Karpas-422 (cell line): Measurements from ENCODE around the gene KRTCAP2. TPM values are rescaled to one million over a fixed set of nuclear protein-coding genes. Genes with fewer than 3 reads are reported as not detected.
"Not testable (repeated sequence)": the region's sequence is repeated elsewhere in the genome, so short reads cannot be mapped to it uniquely, and the experiment has no call there.

Experiments used
- DNase-seq: peaks from one replicate; pipeline ENCODE4 v3.0.0-alpha.2; 2015
- H2AFZ ChIP-seq: fragments of 200-600 bp; sonication (generic); 2 replicates; pipeline ENCODE4 v1.6.1; 2014; ENCODE audit warnings: antibody characterized with exemption, low read length, mixed read lengths
- H3K27ac ChIP-seq: fragments of 200-600 bp; sonication (generic); 2 replicates; pipeline ENCODE4 v1.5.1; 2014; ENCODE audit warnings: mild to moderate bottlenecking, low read length, moderate library complexity
- H3K27me3 ChIP-seq: fragments of 200-600 bp; sonication (generic); 2 replicates; pipeline ENCODE4 v1.6.1; 2014; ENCODE audit warnings: low read length, mixed read lengths
- H3K36me3 ChIP-seq: fragments of 200-600 bp; sonication (generic); 2 replicates; pipeline ENCODE4 v1.6.1; 2014; ENCODE audit warnings: low read length, mixed read lengths; ENCODE audit not compliant: insufficient read depth
- H3K4me1 ChIP-seq: fragments of 200-600 bp; sonication (generic); 2 replicates; pipeline ENCODE4 v1.6.1; 2014; ENCODE audit warnings: mild to moderate bottlenecking, low read length, mixed read lengths
- H3K4me2 ChIP-seq: fragments of 200-600 bp; sonication (generic); 2 replicates; pipeline ENCODE4 v1.6.1; 2014; ENCODE audit warnings: low read length, low read depth, mild to moderate bottlenecking; ENCODE audit not compliant: poor library complexity, severe bottlenecking
- H3K4me3 ChIP-seq: fragments of 200-600 bp; sonication (generic); 2 replicates; pipeline ENCODE4 v1.5.1; 2014; ENCODE audit warnings: mild to moderate bottlenecking, antibody characterized with exemption, low read length, mixed read lengths
- H3K79me2 ChIP-seq: fragments of 200-600 bp; sonication (generic); 2 replicates; pipeline ENCODE4 v1.6.1; 2014; ENCODE audit warnings: mild to moderate bottlenecking, low read length, mixed read lengths
- H3K9ac ChIP-seq: fragments of 200-600 bp; sonication (generic); 2 replicates; pipeline ENCODE4 v1.6.0; 2014; ENCODE audit warnings: low read length
- H3K9me2 ChIP-seq: fragments of 200-600 bp; sonication (generic), shearing (Covaris generic); replicated peaks from 2 replicates; pipeline ENCODE4 v1.6.0; 2014; ENCODE audit warnings: mild to moderate bottlenecking, low read length, moderate library complexity; ENCODE audit not compliant: insufficient read depth
- H3K9me3 ChIP-seq: fragments of 300-700, 200-600 bp; sonication (generic); 2 replicates; pipeline ENCODE4 v1.6.1; 2014; ENCODE audit warnings: low read length, mixed read lengths
- H4K20me1 ChIP-seq: fragments of 200-600 bp; sonication (generic); 2 replicates; pipeline ENCODE4 v1.6.1; 2014; ENCODE audit warnings: mild to moderate bottlenecking, antibody characterized with exemption, low read length, low read depth; ENCODE audit not compliant: insufficient read depth
- total RNA-seq: library from RNA; depleted of rRNA; stranded (reverse); fragments of >200 nt; shearing (Covaris generic); gene quantifications from 2 replicates; pipeline ENCODE4 v1.2.3, GENCODE V29; 2014; ENCODE audit warnings: low replicate concordance

The KRTCAP2 gene
- total RNA-seq, 1 experiment from 2014 or later: 400 TPM

DNA sequence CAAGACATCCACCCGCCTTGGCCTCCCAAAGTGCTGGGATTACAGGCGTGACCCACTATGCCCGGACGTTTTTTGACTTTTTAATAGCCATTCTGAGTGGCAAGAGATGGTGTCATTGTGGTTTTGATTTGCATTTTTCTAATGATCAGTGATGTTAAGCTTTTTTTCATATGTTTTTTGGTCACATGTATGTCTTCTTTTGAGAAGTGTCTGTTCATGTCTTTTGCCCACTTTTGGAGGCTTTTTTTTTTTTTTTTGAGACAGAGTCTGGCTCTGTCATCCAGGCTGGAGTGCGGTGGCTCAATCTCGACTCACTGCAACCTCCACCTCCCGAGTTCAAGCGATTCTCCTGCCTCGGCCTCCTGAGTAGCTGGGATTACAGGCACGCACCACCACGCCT is 8.5 kb downstream of the KRTCAP2 start:
- H3K9me2 ChIP-seq, DNase-seq, H3K27me3 ChIP-seq, H3K9me3 ChIP-seq, H2AFZ ChIP-seq, H4K20me1 ChIP-seq, H3K9ac ChIP-seq, H3K4me2 ChIP-seq, H3K4me3 ChIP-seq, H3K79me2 ChIP-seq, H3K36me3 ChIP-seq, H3K27ac ChIP-seq: not testable (repeated sequence)
- H3K4me1 ChIP-seq: peaks cover 15% of the 10 kb centered on the region

DNA sequence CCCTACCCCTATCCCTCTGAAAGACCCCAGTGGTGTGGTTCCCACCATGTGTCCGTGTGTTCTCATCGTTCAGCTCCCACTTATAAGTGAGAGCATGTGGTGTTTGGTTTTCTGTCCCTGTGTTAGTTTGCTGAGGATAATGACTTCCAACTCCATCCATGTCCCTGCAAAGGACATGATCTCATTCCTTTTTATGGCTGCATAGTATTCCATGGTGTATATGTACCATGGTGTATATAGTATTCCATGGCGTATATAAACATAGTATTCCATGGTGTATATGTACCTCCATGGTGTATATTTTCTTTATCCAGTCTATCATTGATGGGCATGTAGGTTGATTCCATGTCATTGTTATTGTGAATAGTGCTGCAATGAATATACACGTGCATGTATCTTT is 9.3 kb downstream of the KRTCAP2 start:
- DNase-seq, H3K36me3 ChIP-seq, H3K9ac ChIP-seq, H3K9me2 ChIP-seq, H3K9me3 ChIP-seq, H3K27ac ChIP-seq, H4K20me1 ChIP-seq, H3K4me2 ChIP-seq, H2AFZ ChIP-seq, H3K79me2 ChIP-seq, H3K4me3 ChIP-seq, H3K27me3 ChIP-seq: not testable (repeated sequence)
- peaks cover 15% of the 10 kb centered on the region for H3K4me1 ChIP-seq

DNA sequence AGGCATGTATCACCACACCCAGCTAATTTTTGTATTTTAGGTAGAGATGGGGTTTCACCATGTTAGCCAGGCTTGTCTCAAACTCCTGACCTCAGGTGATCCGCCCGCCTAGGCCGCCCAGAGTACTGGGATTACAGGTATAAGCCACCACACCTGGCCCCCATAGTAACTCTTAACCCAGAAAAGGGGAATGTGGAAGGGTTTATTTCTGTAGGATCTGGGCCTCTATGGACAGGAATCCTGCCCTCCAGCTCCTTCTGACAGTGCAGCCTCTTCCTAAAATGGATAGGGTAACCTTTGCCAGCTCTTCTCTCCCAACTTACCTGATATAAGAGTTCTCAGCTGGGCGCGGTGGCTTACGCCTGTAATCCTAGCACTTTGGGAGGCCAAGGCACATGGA is 10.5 kb downstream of the KRTCAP2 start:
- H3K4me1 ChIP-seq: peaks cover 13% of the 10 kb centered on the region
- not testable (repeated sequence) for H3K36me3 ChIP-seq, H3K9me2 ChIP-seq, H3K9me3 ChIP-seq, H3K27me3 ChIP-seq, H3K4me3 ChIP-seq, H3K9ac ChIP-seq, H3K79me2 ChIP-seq, H3K4me2 ChIP-seq, DNase-seq, H2AFZ ChIP-seq, H3K27ac ChIP-seq, H4K20me1 ChIP-seq

DNA sequence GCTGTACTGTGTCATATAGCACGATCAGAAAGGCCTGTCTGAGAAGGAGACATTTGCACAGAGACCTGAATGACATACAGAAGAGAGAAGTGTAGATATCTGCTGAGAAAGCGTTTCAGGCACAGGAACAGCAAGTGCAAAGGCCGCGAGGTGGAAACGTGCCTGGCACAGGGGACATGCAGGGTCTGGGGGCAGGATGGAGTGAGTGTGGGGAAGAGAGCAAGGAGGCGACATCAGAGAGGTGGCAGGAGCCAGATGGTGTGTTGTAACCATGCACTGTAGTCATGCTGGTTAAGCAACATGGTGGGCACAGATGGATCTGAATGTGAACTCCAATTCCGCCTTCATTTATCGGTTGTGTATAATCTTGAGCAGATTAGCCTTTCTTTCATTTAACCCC is 13.0 kb downstream of the KRTCAP2 start:
- Histone ChIP-seq H3K9me2 (no peaks in the 10 kb centered on the region), H3K4me1 (peaks cover 10% of the 10 kb centered on the region), H3K9ac (no peak overlapping the region), H3K4me2 (no peak overlapping the region), H3K27ac (no peak overlapping the region), H3K27me3 (no peaks in the 10 kb centered on the region), H3K79me2 (no peaks in the 10 kb centered on the region), H3K36me3 (no peaks in the 10 kb centered on the region), H3K9me3 (no peaks in the 10 kb centered on the region), H2AFZ (no peak overlapping the region), H3K4me3 (no peak overlapping the region), H4K20me1 (no peaks in the 10 kb centered on the region)
- DNase-seq: no peak

DNA sequence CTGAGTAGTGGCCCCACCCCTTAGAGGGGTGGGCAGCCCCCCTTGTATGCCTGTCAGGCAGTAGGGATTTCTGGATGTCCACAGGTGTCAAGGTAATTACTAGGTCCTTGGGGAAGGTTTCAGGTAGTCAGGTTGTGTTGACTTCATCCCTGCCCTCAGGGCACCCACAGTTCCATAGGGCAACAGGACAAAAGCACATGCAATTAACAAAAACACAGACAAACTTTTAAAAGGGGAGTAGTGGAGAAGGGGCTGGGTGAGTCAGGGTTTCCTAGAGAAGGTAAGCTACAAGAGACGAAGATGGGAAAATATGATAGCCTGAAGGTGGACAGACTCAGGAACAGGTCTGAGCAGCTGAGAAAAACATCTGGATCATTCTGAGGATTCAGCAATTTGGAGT is 14.1 kb downstream of the KRTCAP2 start:
- H3K9me3 ChIP-seq: no peaks in the 10 kb centered on the region
- no peak overlapping the region for H3K4me3 ChIP-seq
- no peak overlapping the region for H3K4me2 ChIP-seq
- no peaks in the 10 kb centered on the region for H3K36me3 ChIP-seq
- no peaks in the 10 kb centered on the region for H3K27me3 ChIP-seq
- H3K4me1 ChIP-seq: peaks cover 12% of the 10 kb centered on the region
- no peak overlapping the region for H3K27ac ChIP-seq
- H3K9ac ChIP-seq: no peak overlapping the region
- no peak overlapping the region for H2AFZ ChIP-seq
- DNase-seq: no peak
- no peaks in the 10 kb centered on the region for H3K9me2 ChIP-seq
- no peaks in the 10 kb centered on the region for H4K20me1 ChIP-seq
- H3K79me2 ChIP-seq: no peaks in the 10 kb centered on the region

DNA sequence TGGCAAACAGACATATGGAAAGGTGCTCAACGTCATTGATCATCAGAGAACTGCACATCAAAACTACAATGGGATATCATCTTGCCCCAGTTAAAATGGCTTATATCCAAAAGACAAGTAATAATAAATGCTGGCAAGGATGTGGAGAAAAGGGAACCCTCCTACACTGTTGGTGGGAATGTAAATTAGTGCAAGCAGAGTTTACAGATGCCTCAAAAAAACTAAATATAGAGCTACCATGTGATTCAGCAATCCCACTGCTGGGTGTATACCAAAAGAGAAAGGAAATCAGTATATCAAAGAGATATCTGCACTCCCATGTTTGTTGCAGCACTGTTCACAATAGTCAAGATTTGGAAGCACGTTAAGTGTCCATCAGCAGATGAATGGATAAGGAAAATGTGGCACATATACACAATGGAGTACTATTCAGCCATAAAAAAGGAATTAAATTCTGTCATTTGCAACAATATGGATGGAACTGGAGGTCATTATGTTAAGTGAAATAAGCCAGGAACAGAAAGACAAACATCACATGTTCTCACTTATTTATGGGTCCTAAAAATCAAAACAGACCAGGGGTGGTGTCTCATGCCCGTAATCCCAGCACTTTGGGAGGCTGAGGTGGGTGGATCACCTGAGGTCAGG is 17.0 kb downstream of the KRTCAP2 start:
- not testable (repeated sequence) for DNase-seq

DNA sequence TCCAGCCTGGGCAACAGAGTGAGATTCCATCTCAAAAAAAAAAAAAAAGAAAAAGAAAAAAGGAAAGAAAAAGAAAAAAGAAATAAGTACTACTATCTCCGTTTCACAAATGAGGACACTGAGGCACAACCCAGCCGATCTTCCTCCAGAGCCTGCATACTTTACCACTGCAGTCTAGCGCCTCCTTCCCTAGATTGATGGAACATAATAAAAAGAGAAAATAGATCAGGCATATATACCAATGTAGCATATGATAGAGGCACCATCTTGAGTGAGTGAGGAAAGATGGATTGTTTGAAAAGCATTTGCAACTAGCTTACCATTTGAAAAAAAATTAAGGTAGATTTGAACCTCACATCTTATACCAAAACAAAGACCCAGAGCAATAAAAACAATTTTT is 27.6 kb downstream of the KRTCAP2 start:
- Histone ChIP-seq H3K9ac (no peak overlapping the region), H4K20me1 (no peaks in the 10 kb centered on the region), H2AFZ (no peak overlapping the region), H3K4me2 (no peak overlapping the region), H3K27me3 (no peaks in the 10 kb centered on the region), H3K9me2 (no peaks in the 10 kb centered on the region), H3K9me3 (no peaks in the 10 kb centered on the region), H3K27ac (no peak overlapping the region), H3K4me3 (no peak overlapping the region), H3K79me2 (no peaks in the 10 kb centered on the region), H3K36me3 (no peaks in the 10 kb centered on the region), H3K4me1 (peaks cover 2% of the 10 kb centered on the region)
- no peak for DNase-seq

More for the DNA sequence above, 17.0 kb downstream of the KRTCAP2 start:
- H2AFZ ChIP-seq, H3K4me2 ChIP-seq, H3K9me3 ChIP-seq, H3K9me2 ChIP-seq, H3K36me3 ChIP-seq, H3K9ac ChIP-seq, H4K20me1 ChIP-seq, H3K27ac ChIP-seq, H3K79me2 ChIP-seq, H3K4me3 ChIP-seq, H3K27me3 ChIP-seq: not testable (repeated sequence)
- H3K4me1 ChIP-seq: peaks cover 12% of the 10 kb centered on the region

DNA sequence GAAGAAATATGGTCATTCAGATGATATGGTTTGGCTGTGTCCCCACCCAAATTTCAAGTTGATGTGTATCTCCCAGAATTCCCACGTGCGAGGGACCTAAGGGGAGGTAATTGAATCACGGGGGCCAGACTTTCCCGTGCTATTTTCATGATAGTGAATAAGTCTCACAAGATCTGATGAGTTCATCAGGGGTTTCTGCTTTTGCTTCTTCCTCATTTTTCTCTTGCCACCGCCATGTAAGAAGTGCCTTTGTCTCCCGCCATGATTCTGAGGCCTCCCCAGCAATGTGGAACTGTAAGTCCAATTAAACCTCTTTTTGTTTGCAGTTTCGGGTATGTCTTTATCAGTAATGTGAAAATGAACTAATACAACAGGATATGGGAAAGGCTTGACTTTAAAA is 31.4 kb downstream of the KRTCAP2 start:
- H3K9me3 ChIP-seq: no peaks in the 10 kb centered on the region

DNA sequence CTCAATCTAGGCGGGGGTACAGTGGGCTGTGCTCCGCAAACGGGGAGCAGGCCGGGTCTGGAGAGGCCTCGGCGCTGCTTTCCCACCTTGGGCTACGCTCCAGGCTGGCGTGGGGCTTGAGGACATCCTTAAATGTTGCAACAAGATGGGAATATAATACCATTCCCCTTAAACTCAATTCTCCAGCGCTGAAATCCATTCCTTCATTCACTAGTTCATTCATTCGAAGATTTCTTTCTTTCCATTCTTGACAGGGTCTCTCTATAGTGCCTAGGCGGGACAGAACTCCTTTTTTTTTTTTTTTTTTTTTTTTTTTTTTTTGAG is 32.5 kb downstream of the KRTCAP2 start:
- Histone ChIP-seq H3K27ac (no peak overlapping the region), H3K4me3 (peak overlapping the region; percentile 95)
- no peak for DNase-seq

More for the DNA sequence above, 31.4 kb downstream of the KRTCAP2 start:
- Histone ChIP-seq H3K9ac (no peak overlapping the region), H3K4me3 (no peak overlapping the region), H4K20me1 (no peaks in the 10 kb centered on the region), H2AFZ (no peak overlapping the region), H3K9me2 (no peaks in the 10 kb centered on the region), H3K36me3 (peaks cover 4% of the 10 kb centered on the region; the same call in 1 of the 2 replicates), H3K27me3 (no peaks in the 10 kb centered on the region), H3K4me1 (peaks cover 30% of the 10 kb centered on the region), H3K27ac (no peak overlapping the region), H3K79me2 (peaks cover 29% of the 10 kb centered on the region), H3K4me2 (no peak overlapping the region)
- no peak for DNase-seq

More for the DNA sequence above, 32.5 kb downstream of the KRTCAP2 start:
- Histone ChIP-seq H3K9ac (peak overlapping the region; percentile 76), H3K36me3 (peaks cover 4% of the 10 kb centered on the region; the same call in 1 of the 2 replicates), H3K9me3 (no peaks in the 10 kb centered on the region), H4K20me1 (no peaks in the 10 kb centered on the region), H3K4me2 (peak overlapping the region; percentile 77), H3K4me1 (peaks cover 31% of the 10 kb centered on the region), H3K79me2 (peaks cover 29% of the 10 kb centered on the region), H2AFZ (peak overlapping the region; percentile 99), H3K27me3 (no peaks in the 10 kb centered on the region), H3K9me2 (no peaks in the 10 kb centered on the region)
